Suprapubic skin (tissue), 4 donors: ENCODE data around the gene PNPLA1. TPM values are rescaled to one million over a fixed set of nuclear protein-coding genes. Genes with fewer than 3 reads are reported as not detected.

ENCODE experiments used
- DNase-seq, 2 donors: peaks; one replicate each; pipeline ENCODE4 v3.0.0-alpha.2; 2019; ENCODE audit warnings: low spot score in 2 of 2
- H3K27ac ChIP-seq: fragments of 200-600 bp; sonication (generic); one replicate; pipeline ENCODE4 v1.5.1; 2019
- H3K27me3 ChIP-seq: fragments of 200-600 bp; sonication (generic); one replicate; pipeline ENCODE4 v1.5.1; 2019
- H3K36me3 ChIP-seq: fragments of 200-600 bp; sonication (generic); one replicate; pipeline ENCODE4 v1.5.1; 2019
- H3K4me1 ChIP-seq: fragments of 200-600 bp; sonication (generic); one replicate; pipeline ENCODE4 v1.5.1; 2019
- H3K4me3 ChIP-seq: fragments of 200-600 bp; sonication (generic); one replicate; pipeline ENCODE4 v1.5.1; 2019; ENCODE audit warnings: mild to moderate bottlenecking
- H3K9me3 ChIP-seq: fragments of 200-600 bp; sonication (generic); one replicate; pipeline ENCODE4 v1.5.1; 2019
- EP300 ChIP-seq: sonication (generic); formaldehyde crosslinking; IDR thresholded peaks from one replicate; pipeline ENCODE4 v1.6.1; 2017; ENCODE audit warnings: antibody characterized with exemption
- POLR2A ChIP-seq, 2 donors: fragments of 450-650 bp; IDR thresholded peaks; one replicate each; pipeline ENCODE4 v1.6.1; 2017; ENCODE audit warnings: antibody characterized with exemption in 2 of 2, mild to moderate bottlenecking in 2 of 2, moderate library complexity in 2 of 2
- POLR2AphosphoS5 ChIP-seq, 3 donors: sonication (generic); formaldehyde crosslinking; IDR thresholded peaks; one replicate each; pipeline ENCODE4 v1.6.1; 2017; ENCODE audit warnings: antibody characterized with exemption in 3 of 3
- WGBS: methylation state at CpG from one replicate; pipeline ENCODE4 v1.1.5; 2018; 5-methylcytosine and 5-hydroxymethylcytosine counted together
- total RNA-seq, 4 donors: library from RNA; depleted of rRNA; stranded (reverse); fragments of >200 nt; gene quantifications; one replicate each; pipeline ENCODE4 v1.1.0, GENCODE V29; 2016
- TF ChIP-seq, protein P1 (sequence below), 2 donors: fragments of 200-600 bp in 1 of 2; fragments of 450-650 bp in 1 of 2; sonication (generic) in 1 of 2; IDR thresholded peaks; one replicate each; pipeline ENCODE4 v1.5.1; 2016 to 2019; ENCODE audit warnings: antibody characterized with exemption in 2 of 2, mild to moderate bottlenecking in 1 of 2, moderate library complexity in 1 of 2

The PNPLA1 gene
- total RNA-seq, 4 donors from 2014 or later = 15.7 to 40.3 (median 32.9) TPM

DNA sequence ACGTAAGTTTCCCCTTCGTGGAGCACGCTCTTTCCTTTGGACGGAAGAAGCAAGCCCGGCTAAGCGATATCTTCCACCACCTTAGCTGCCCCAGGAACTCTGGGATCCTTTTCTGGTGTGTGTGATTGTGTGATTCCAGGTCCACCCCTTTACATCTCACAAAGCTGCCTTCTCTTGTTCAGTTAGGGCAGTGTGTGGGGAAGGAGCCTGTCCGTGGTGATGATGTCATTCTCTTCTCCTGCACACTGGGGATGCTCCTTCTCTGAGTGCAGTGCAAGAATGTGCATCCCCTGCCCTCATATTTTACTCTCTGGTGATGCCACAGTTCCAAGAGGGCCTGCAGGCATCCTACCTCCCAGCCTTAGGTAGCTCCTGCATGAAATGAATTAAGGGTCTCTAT lies 36.5 kb downstream of the PNPLA1 start:
- Histone ChIP-seq H3K27me3 (no peaks in the 10 kb centered on the region), H3K4me1 (peaks cover 16% of the 10 kb centered on the region), H3K36me3 (no peaks in the 10 kb centered on the region), H3K27ac (no peak overlapping the region), H3K4me3 (no peak overlapping the region), H3K9me3 (no peaks in the 10 kb centered on the region)
- TF ChIP-seq POLR2AphosphoS5 (IDR thresholded peaks at IDR 0.05) (no peak), EP300 (no peak), POLR2A (IDR thresholded peaks at IDR 0.05) (no peak)
- TF ChIP-seq, protein P1, sequence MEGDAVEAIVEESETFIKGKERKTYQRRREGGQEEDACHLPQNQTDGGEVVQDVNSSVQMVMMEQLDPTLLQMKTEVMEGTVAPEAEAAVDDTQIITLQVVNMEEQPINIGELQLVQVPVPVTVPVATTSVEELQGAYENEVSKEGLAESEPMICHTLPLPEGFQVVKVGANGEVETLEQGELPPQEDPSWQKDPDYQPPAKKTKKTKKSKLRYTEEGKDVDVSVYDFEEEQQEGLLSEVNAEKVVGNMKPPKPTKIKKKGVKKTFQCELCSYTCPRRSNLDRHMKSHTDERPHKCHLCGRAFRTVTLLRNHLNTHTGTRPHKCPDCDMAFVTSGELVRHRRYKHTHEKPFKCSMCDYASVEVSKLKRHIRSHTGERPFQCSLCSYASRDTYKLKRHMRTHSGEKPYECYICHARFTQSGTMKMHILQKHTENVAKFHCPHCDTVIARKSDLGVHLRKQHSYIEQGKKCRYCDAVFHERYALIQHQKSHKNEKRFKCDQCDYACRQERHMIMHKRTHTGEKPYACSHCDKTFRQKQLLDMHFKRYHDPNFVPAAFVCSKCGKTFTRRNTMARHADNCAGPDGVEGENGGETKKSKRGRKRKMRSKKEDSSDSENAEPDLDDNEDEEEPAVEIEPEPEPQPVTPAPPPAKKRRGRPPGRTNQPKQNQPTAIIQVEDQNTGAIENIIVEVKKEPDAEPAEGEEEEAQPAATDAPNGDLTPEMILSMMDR (IDR thresholded peaks at IDR 0.05) = no peak
- whole genome bisulfite sequencing = 71% methylated on average over 7 of the region's 7 CpGs
- no peak for DNase-seq

DNA sequence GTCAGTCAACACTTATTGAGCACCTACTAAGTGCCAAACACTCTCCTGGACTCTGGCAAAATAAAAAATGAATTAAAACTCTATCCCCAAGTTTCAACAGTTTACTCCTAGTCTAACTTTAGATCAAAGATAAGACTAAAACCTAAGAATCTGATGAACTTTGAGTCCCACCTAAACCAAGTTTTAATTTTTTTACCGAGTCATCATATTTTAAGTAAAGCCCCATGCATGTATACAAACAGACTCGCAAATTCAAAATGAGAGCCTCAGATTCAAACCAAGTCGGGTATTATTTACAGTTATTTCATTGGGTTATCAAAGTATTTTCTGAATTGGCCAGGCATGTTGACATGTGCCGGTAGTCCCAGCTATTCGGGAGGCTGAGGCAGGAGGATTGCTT lies 38.7 kb downstream of the PNPLA1 start:
- 94% methylated on average over 5 of the region's 5 CpGs for WGBS
- H3K27me3 ChIP-seq = no peaks in the 10 kb centered on the region
- DNase-seq = no peak
- peaks cover 7% of the 10 kb centered on the region for H3K4me1 ChIP-seq
- H3K4me3 ChIP-seq = no peak overlapping the region
- no peaks in the 10 kb centered on the region for H3K36me3 ChIP-seq
- H3K27ac ChIP-seq = no peak overlapping the region
- TF ChIP-seq POLR2AphosphoS5 (IDR thresholded peaks at IDR 0.05) (no peak), POLR2A (IDR thresholded peaks at IDR 0.05) (no peak), EP300 (no peak)
- TF ChIP-seq, protein P1 (IDR thresholded peaks at IDR 0.05) = no peak
- no peaks in the 10 kb centered on the region for H3K9me3 ChIP-seq

GRCh38 chr6:36309203-36309602 lies 39.3 kb downstream of the PNPLA1 start:
- WGBS = 88% methylated on average over 7 of the region's 7 CpGs
- Histone ChIP-seq H3K36me3 (no peaks in the 10 kb centered on the region), H3K9me3 (no peaks in the 10 kb centered on the region), H3K4me3 (no peak overlapping the region), H3K27me3 (no peaks in the 10 kb centered on the region), H3K27ac (no peak overlapping the region), H3K4me1 (peaks cover 12% of the 10 kb centered on the region)
- no peak for DNase-seq
- TF ChIP-seq, protein P1 (IDR thresholded peaks at IDR 0.05) = no peak
- TF ChIP-seq POLR2A (IDR thresholded peaks at IDR 0.05) = no peak
- TF ChIP-seq EP300 = no peak
- no peak for TF ChIP-seq POLR2AphosphoS5 (IDR thresholded peaks at IDR 0.05)

- H3K27me3 ChIP-seq = no peaks in the 10 kb centered on the region
- TF ChIP-seq POLR2A (IDR thresholded peaks at IDR 0.05) (no peak), POLR2AphosphoS5 (IDR thresholded peaks at IDR 0.05) (no peak), EP300 (no peak)
- TF ChIP-seq, protein P1 (IDR thresholded peaks at IDR 0.05) = no peak
- no peak overlapping the region for H3K27ac ChIP-seq
- H3K36me3 ChIP-seq = no peaks in the 10 kb centered on the region
- H3K4me3 ChIP-seq = no peak overlapping the region
- DNase-seq = no peak
- H3K4me1 ChIP-seq = peaks cover 12% of the 10 kb centered on the region
- 91% methylated on average over 2 of the region's 2 CpGs for WGBS
- H3K9me3 ChIP-seq = no peaks in the 10 kb centered on the region
These were observed 40.0 kb downstream of the PNPLA1 start for GRCh38 chr6:36309900-36310299.

GRCh38 chr6:36312854-36313648 lies 43.2 kb downstream of the PNPLA1 start:
- no peak overlapping the region for H3K27ac ChIP-seq
- H3K4me1 ChIP-seq = peaks cover 12% of the 10 kb centered on the region
- H3K9me3 ChIP-seq = no peaks in the 10 kb centered on the region
- WGBS = 77% methylated on average over 7 of the region's 8 CpGs
- H3K36me3 ChIP-seq = no peaks in the 10 kb centered on the region
- H3K4me3 ChIP-seq = no peak overlapping the region
- H3K27me3 ChIP-seq = no peaks in the 10 kb centered on the region
- no peak for DNase-seq
- no peak for TF ChIP-seq EP300
- TF ChIP-seq POLR2AphosphoS5 (IDR thresholded peaks at IDR 0.05) = no peak
- no peak for TF ChIP-seq POLR2A (IDR thresholded peaks at IDR 0.05)
- TF ChIP-seq, protein P1 (IDR thresholded peaks at IDR 0.05) = no peak
